CD14-positive monocyte (primary cell): ENCODE data around the gene HTRA3. TPM values are rescaled to one million over a fixed set of nuclear protein-coding genes. Genes with fewer than 3 reads are reported as not detected.

Experiments
- DNase-seq, 3 donors: peaks; one replicate each; pipeline ENCODE4 v3.0.0-alpha.2; 2011 to 2022
- H2AFZ ChIP-seq: 2 replicates; pipeline ENCODE4 v1.6.0; 2012; ENCODE audit warnings: mild to moderate bottlenecking, low read depth, low read length, inconsistent platforms; ENCODE audit not compliant: insufficient read depth, poor library complexity, severe bottlenecking
- H3K27ac ChIP-seq, 2 donors: 1 replicate in 1 of 2; 2 replicates in 1 of 2; pipeline ENCODE4 v1.5.1; 2012 to 2013; ENCODE audit warnings: low read length in 2 of 2, control low read depth in 1 of 2, inconsistent platforms in 1 of 2, low read depth in 1 of 2, mild to moderate bottlenecking in 1 of 2
- H3K27me3 ChIP-seq, 2 donors: one replicate each; pipeline versions ENCODE4 v1.6.0 to v1.6.1; 2011 to 2013; ENCODE audit warnings: low read length in 2 of 2; ENCODE audit not compliant: control insufficient read depth in 2 of 2, insufficient read depth in 2 of 2
- H3K36me3 ChIP-seq, 2 donors: replicated peaks in 1 of 2; 1 replicate in 1 of 2; 2 replicates in 1 of 2; pipeline versions ENCODE4 v1.5.1 to v1.6.1; 2012 to 2013; ENCODE audit warnings: low read length in 2 of 2, control low read depth in 1 of 2, inconsistent platforms in 1 of 2, mild to moderate bottlenecking in 1 of 2; ENCODE audit not compliant: insufficient read depth in 2 of 2, control insufficient read depth in 1 of 2
- H3K4me1 ChIP-seq, 2 donors: 1 replicate in 1 of 2; 2 replicates in 1 of 2; pipeline versions ENCODE4 v1.5.1 to v1.6.1; 2012 to 2013; ENCODE audit warnings: low read length in 2 of 2, control low read depth in 1 of 2, inconsistent platforms in 1 of 2, mild to moderate bottlenecking in 1 of 2, moderate library complexity in 1 of 2; ENCODE audit not compliant: insufficient read depth in 2 of 2, control insufficient read depth in 1 of 2
- H3K4me2 ChIP-seq: replicated peaks from 2 replicates; pipeline ENCODE3; 2012; ENCODE audit warnings: low read length, moderate library complexity, mild to moderate bottlenecking; ENCODE audit not compliant: poor library complexity, severe bottlenecking; ENCODE audit errors: extremely low read depth
- H3K4me3 ChIP-seq, 3 experiments: fragments of 200-600 bp in 1 of 3; sonication (generic) in 1 of 3; replicated peaks in 1 of 3; 1 replicate in 2 of 3; 2 replicates in 1 of 3; pipeline ENCODE4 v1.5.1; 2011 to 2013; ENCODE audit warnings: low read length in 3 of 3, mild to moderate bottlenecking in 3 of 3, control low read depth in 2 of 3, low read depth in 2 of 3, inconsistent platforms in 1 of 3, moderate library complexity in 1 of 3
- H3K79me2 ChIP-seq: 2 replicates; pipeline ENCODE4 v1.6.0; 2012; ENCODE audit warnings: mild to moderate bottlenecking, control low read depth, inconsistent platforms, low read length, moderate library complexity; ENCODE audit not compliant: insufficient read depth
- H3K9ac ChIP-seq: 2 replicates; pipeline ENCODE4 v1.6.0; 2017; ENCODE audit warnings: low read length, mild to moderate bottlenecking; ENCODE audit not compliant: insufficient read depth, poor library complexity, severe bottlenecking
- H3K9me3 ChIP-seq, 2 donors: replicated peaks in 1 of 2; 1 replicate in 1 of 2; 2 replicates in 1 of 2; pipeline versions ENCODE4 v1.5.1 to v1.6.1; 2012 to 2013; ENCODE audit warnings: low read length in 2 of 2, control low read depth in 1 of 2; ENCODE audit not compliant: control insufficient read depth in 1 of 2, insufficient read depth in 1 of 2
- H4K20me1 ChIP-seq: 2 replicates; pipeline ENCODE4 v1.6.0; 2012; ENCODE audit warnings: mild to moderate bottlenecking, low read length, control low read depth, moderate library complexity; ENCODE audit not compliant: insufficient read depth
- H3K27ac Mint-ChIP-seq, 7 donors: one replicate each; pipeline ENCODE4 v1.8.0; 2020; ENCODE audit warnings: mild to moderate bottlenecking in 7 of 7, mixed read lengths in 7 of 7, moderate library complexity in 6 of 7, inconsistent platforms in 2 of 7
- H3K27me3 Mint-ChIP-seq, 3 donors: one replicate each; pipeline ENCODE4 v1.8.0; 2021 to 2022; ENCODE audit warnings: low read depth in 3 of 3, mild to moderate bottlenecking in 3 of 3, mixed read lengths in 3 of 3, moderate library complexity in 3 of 3, inconsistent platforms in 1 of 3
- H3K36me3 Mint-ChIP-seq, 2 donors: one replicate each; pipeline ENCODE4 v1.8.0; 2020; ENCODE audit warnings: mixed read lengths in 2 of 2, inconsistent platforms in 1 of 2, mild to moderate bottlenecking in 1 of 2
- H3K4me1 Mint-ChIP-seq: one replicate; pipeline ENCODE4 v1.8.0; 2020; ENCODE audit warnings: mild to moderate bottlenecking, mixed read lengths
- H3K4me3 Mint-ChIP-seq, 2 donors: one replicate each; pipeline ENCODE4 v1.8.0; 2020; ENCODE audit warnings: mild to moderate bottlenecking in 2 of 2, mixed read lengths in 2 of 2, moderate library complexity in 1 of 2
- H3K9me3 Mint-ChIP-seq, 7 donors: one replicate each; pipeline ENCODE4 v1.8.0; 2020 to 2022; ENCODE audit warnings: mixed read lengths in 7 of 7, mild to moderate bottlenecking in 6 of 7, moderate library complexity in 6 of 7, inconsistent platforms in 2 of 7
- CTCF ChIP-seq: fragments of 200-600 bp; IDR thresholded peaks from one replicate; pipeline ENCODE4 v1.8.0; 2022; ENCODE audit warnings: antibody characterized with exemption, mild to moderate bottlenecking
- WGBS: methylation state at CpG from one replicate; pipeline ENCODE4 v1.1.5; 2013; ENCODE audit warnings: missing lambda C conversion rate; ENCODE audit not compliant: insufficient coverage; 5-methylcytosine and 5-hydroxymethylcytosine counted together
- intact Hi-C, 2 donors: fragments of 100-400 bp; cut with micrococcal nuclease; formaldehyde crosslinking; loops; one replicate each; pipeline versions ENCODE4 v1.15.0 to v1.15.1; 2023
- polyA plus RNA-seq, 3 donors: library from polyadenylated mRNA; depleted of rRNA in 1 of 3; unstranded in 2 of 3; stranded (reverse) in 1 of 3; fragments of 300-500 nt in 2 of 3; fragments of >200 nt in 1 of 3; fragmentation: Illumina TruSeq in 2 of 3; gene quantifications; 1 replicate in 2 of 3; 2 replicates in 1 of 3; pipeline ENCODE4 v1.2.3, GENCODE V29; 2012 to 2021

HTRA3 gene
- polyA plus RNA-seq, 3 donors, result not detected

GRCh38 chr4:8261851-8262535, 7.6 kb upstream of the HTRA3 start:
- Mint-ChIP-seq H3K36me3 (no peaks in the 10 kb centered on the region), H3K9me3 (no peaks in the 10 kb centered on the region), H3K27me3 (peaks cover 1 to 8% (median 3%) of the 10 kb centered on the region in 3 donors), H3K4me3 (peak overlapping the region; percentile 24 to 51), H3K27ac (peak overlapping the region in 1 of 7 donors; percentile 59), H3K4me1 (peaks cover 22% of the 10 kb centered on the region)
- Histone ChIP-seq H2AFZ (peak overlapping the region; percentile 72), H3K36me3 (no peaks in the 10 kb centered on the region), H3K9ac (peak overlapping the region; percentile 32), H3K27me3 (no peaks in the 10 kb centered on the region), H3K9me3 (no peaks in the 10 kb centered on the region), H3K4me2 (peak overlapping the region; percentile 58), H3K27ac (no peak overlapping the region), H3K4me1 (peaks cover 11 to 20% of the 10 kb centered on the region in 2 donors), H4K20me1 (no peaks in the 10 kb centered on the region), H3K4me3 (no peak overlapping the region), H3K79me2 (no peaks in the 10 kb centered on the region)
- peak; percentile 24 to 52 (median 24) for DNase-seq
- intact Hi-C loops, result no loop called here
- 23% methylated on average over 21 of the region's 25 CpGs for WGBS
- no peak for TF ChIP-seq CTCF

- H3K4me2 ChIP-seq, result no peak overlapping the region
- 91% methylated on average over 18 of the region's 23 CpGs for WGBS
- H3K4me1 Mint-ChIP-seq, result peaks cover 24% of the 10 kb centered on the region
- H3K27me3 Mint-ChIP-seq, result peaks cover 1 to 8% (median 1%) of the 10 kb centered on the region in 3 donors
- no peak overlapping the region for H3K9ac ChIP-seq
- H3K27me3 ChIP-seq, result no peaks in the 10 kb centered on the region
- H3K4me3 ChIP-seq, result no peak overlapping the region
- TF ChIP-seq CTCF, result no peak
- no peaks in the 10 kb centered on the region for H3K9me3 ChIP-seq
- peaks cover 11 to 20% of the 10 kb centered on the region in 2 donors for H3K4me1 ChIP-seq
- intact Hi-C loops, result no loop called here
- H3K36me3 Mint-ChIP-seq, result no peaks in the 10 kb centered on the region
- no peaks in the 10 kb centered on the region for H3K9me3 Mint-ChIP-seq
- no peaks in the 10 kb centered on the region for H4K20me1 ChIP-seq
- H3K36me3 ChIP-seq, result no peaks in the 10 kb centered on the region
- no peak overlapping the region for H2AFZ ChIP-seq
- no peak for DNase-seq
- no peak overlapping the region for H3K4me3 Mint-ChIP-seq
- no peak overlapping the region for H3K27ac ChIP-seq
- no peak overlapping the region for H3K27ac Mint-ChIP-seq
- no peaks in the 10 kb centered on the region for H3K79me2 ChIP-seq
These were observed 6.8 kb upstream of the HTRA3 start for GRCh38 chr4:8262637-8263322.
